Osteoblast (primary cell): ENCODE results near the gene NCAPD2. TPM values are rescaled to one million over a fixed set of nuclear protein-coding genes. Genes with fewer than 3 reads are reported as not detected.

Source experiments
- DNase-seq: peaks from one replicate; pipeline ENCODE4 v3.0.0; 2011; ENCODE audit warnings: low spot score, mixed read lengths; ENCODE audit not compliant: insufficient read length; ENCODE audit errors: missing footprints
- H2AFZ ChIP-seq: 2 replicates; pipeline ENCODE4 v1.6.0; 2011; ENCODE audit warnings: mild to moderate bottlenecking, low read length
- H3K27ac ChIP-seq: 2 replicates; pipeline ENCODE4 v1.5.1; 2011; ENCODE audit warnings: mild to moderate bottlenecking, low read depth, low read length, moderate library complexity
- H3K27me3 ChIP-seq: 2 replicates; pipeline ENCODE4 v1.6.0; 2012; ENCODE audit warnings: mild to moderate bottlenecking, control low read depth, inconsistent platforms, low read length, moderate library complexity; ENCODE audit not compliant: insufficient read depth
- H3K36me3 ChIP-seq: 2 replicates; pipeline ENCODE4 v1.5.1; 2011; ENCODE audit warnings: mild to moderate bottlenecking, low read length, control low read depth, moderate library complexity; ENCODE audit not compliant: insufficient read depth
- H3K4me1 ChIP-seq: 2 replicates; pipeline ENCODE4 v1.5.1; 2011; ENCODE audit warnings: mild to moderate bottlenecking, low read length, control low read depth, moderate library complexity; ENCODE audit not compliant: insufficient read depth
- H3K4me2 ChIP-seq: 2 replicates; pipeline ENCODE4 v1.6.0; 2011; ENCODE audit warnings: mild to moderate bottlenecking, low read length; ENCODE audit not compliant: insufficient read depth
- H3K4me3 ChIP-seq: fragments of 200-600 bp; sonication (generic); 3 replicates; pipeline ENCODE4 v1.5.1; 2012; ENCODE audit warnings: mild to moderate bottlenecking, low read length, inconsistent platforms; ENCODE audit not compliant: insufficient read depth
- H3K79me2 ChIP-seq: 2 replicates; pipeline ENCODE4 v1.6.0; 2012; ENCODE audit warnings: mild to moderate bottlenecking, low read length, control low read depth, inconsistent platforms; ENCODE audit not compliant: insufficient read depth
- H3K9me3 ChIP-seq: 2 replicates; pipeline ENCODE4 v1.5.1; 2011; ENCODE audit warnings: low read depth, low read length, control low read depth
- H4K20me1 ChIP-seq: 2 replicates; pipeline ENCODE4 v1.6.0; 2012; ENCODE audit warnings: mild to moderate bottlenecking, low read length, control low read depth; ENCODE audit not compliant: insufficient read depth
- total RNA-seq: library from RNA; depleted of rRNA; stranded (reverse); fragments of >200 nt; gene quantifications from 2 replicates; pipeline ENCODE4 v1.2.3, GENCODE V29; 2012
- TF ChIP-seq, protein P1 (sequence below): IDR thresholded peaks from 2 replicates; pipeline ENCODE4 v1.5.1; 2011; ENCODE audit warnings: mild to moderate bottlenecking, low read depth, low read length, moderate library complexity; ENCODE audit errors: extremely low read depth

NCAPD2 gene
- total RNA-seq, 1 donor: 21.0 TPM

DNA sequence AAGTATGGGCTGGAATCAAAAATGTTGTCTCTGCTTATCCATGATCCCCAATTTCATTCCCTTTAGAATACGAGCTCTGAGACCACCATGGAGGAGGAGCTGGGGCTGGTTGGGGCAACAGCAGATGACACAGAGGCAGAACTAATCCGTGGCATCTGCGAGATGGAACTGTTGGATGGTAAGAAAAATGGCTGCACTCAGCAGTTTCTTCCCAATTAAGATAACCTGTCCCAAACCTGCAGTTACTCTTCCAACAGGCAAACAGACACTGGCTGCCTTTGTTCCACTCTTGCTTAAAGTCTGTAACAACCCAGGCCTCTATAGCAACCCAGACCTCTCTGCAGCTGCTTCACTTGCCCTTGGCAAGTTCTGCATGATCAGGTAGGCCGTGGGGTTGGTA is 33.8 kb downstream of the NCAPD2 start:
- Histone ChIP-seq H3K4me1 (peaks cover 11% of the 10 kb centered on the region), H3K4me3 (no peak overlapping the region), H4K20me1 (no peaks in the 10 kb centered on the region), H3K27ac (no peak overlapping the region), H3K79me2 (no peaks in the 10 kb centered on the region), H2AFZ (no peak overlapping the region), H3K27me3 (no peaks in the 10 kb centered on the region), H3K4me2 (no peak overlapping the region), H3K9me3 (no peaks in the 10 kb centered on the region), H3K36me3 (peaks cover 89% of the 10 kb centered on the region)
- DNase-seq: no peak
- TF ChIP-seq, protein P1, sequence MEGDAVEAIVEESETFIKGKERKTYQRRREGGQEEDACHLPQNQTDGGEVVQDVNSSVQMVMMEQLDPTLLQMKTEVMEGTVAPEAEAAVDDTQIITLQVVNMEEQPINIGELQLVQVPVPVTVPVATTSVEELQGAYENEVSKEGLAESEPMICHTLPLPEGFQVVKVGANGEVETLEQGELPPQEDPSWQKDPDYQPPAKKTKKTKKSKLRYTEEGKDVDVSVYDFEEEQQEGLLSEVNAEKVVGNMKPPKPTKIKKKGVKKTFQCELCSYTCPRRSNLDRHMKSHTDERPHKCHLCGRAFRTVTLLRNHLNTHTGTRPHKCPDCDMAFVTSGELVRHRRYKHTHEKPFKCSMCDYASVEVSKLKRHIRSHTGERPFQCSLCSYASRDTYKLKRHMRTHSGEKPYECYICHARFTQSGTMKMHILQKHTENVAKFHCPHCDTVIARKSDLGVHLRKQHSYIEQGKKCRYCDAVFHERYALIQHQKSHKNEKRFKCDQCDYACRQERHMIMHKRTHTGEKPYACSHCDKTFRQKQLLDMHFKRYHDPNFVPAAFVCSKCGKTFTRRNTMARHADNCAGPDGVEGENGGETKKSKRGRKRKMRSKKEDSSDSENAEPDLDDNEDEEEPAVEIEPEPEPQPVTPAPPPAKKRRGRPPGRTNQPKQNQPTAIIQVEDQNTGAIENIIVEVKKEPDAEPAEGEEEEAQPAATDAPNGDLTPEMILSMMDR: no peak

DNA sequence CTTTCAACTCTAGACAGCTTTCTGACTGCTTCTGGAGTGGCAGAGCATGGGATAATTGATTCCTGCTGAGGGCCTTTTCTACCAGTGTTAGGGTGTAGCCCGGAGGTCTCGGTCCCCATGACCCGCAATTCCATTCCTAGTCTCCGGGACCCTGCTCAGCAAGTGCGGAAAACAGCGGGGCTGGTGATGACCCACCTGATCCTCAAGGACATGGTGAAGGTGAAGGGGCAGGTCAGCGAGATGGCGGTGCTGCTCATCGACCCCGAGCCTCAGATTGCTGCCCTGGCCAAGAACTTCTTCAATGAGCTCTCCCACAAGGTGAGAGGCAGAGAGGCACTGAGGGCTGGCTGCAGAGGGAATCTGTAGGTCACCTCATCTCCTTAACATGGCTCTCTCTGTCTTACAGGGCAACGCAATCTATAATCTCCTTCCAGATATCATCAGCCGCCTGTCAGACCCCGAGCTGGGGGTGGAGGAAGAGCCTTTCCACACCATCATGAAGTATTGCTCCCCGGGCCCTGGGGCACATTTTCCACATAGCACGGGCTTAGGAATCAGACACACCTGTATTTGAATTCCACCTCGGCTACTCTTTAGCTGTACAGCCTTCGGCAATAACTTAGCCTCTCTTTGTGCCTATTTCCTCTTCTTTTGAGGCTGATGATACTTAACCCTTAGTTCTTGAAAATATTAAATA is 34.8 kb downstream of the NCAPD2 start:
- Histone ChIP-seq H3K79me2 (no peaks in the 10 kb centered on the region), H3K4me1 (peaks cover 19% of the 10 kb centered on the region), H3K4me2 (no peak overlapping the region), H4K20me1 (no peaks in the 10 kb centered on the region), H3K27ac (no peak overlapping the region), H3K4me3 (no peak overlapping the region), H3K36me3 (peaks cover 80% of the 10 kb centered on the region), H2AFZ (no peak overlapping the region), H3K27me3 (no peaks in the 10 kb centered on the region), H3K9me3 (no peaks in the 10 kb centered on the region)
- DNase-seq: no peak
- TF ChIP-seq, protein P1: no peak

DNA sequence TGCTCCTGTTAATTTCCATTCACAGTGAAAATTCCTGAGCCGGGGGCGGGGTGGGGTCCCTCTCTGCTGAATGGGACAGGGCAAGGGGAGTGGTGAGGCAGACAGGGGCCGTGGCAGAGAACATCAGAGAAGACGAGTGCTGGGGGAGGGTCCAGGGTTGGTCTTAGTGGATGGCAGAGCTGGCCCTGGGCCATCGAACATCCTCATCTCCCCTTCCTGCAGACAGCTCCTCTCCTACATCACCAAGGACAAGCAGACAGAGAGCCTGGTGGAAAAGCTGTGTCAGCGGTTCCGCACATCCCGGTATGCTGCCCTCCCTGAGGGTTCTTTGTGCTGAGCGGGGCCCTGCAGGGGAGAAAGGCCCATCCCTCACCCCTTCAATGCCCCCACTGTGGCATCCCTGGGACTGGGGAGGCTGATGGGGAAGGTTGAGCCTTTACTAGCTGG is 35.4 kb downstream of the NCAPD2 start:
- Histone ChIP-seq H3K9me3 (no peaks in the 10 kb centered on the region), H2AFZ (no peak overlapping the region), H3K4me2 (no peak overlapping the region), H4K20me1 (no peaks in the 10 kb centered on the region), H3K4me3 (no peak overlapping the region), H3K79me2 (no peaks in the 10 kb centered on the region), H3K36me3 (peaks cover 75% of the 10 kb centered on the region), H3K27me3 (no peaks in the 10 kb centered on the region), H3K4me1 (peaks cover 19% of the 10 kb centered on the region), H3K27ac (no peak overlapping the region)
- TF ChIP-seq, protein P1: no peak
- DNase-seq: no peak

DNA sequence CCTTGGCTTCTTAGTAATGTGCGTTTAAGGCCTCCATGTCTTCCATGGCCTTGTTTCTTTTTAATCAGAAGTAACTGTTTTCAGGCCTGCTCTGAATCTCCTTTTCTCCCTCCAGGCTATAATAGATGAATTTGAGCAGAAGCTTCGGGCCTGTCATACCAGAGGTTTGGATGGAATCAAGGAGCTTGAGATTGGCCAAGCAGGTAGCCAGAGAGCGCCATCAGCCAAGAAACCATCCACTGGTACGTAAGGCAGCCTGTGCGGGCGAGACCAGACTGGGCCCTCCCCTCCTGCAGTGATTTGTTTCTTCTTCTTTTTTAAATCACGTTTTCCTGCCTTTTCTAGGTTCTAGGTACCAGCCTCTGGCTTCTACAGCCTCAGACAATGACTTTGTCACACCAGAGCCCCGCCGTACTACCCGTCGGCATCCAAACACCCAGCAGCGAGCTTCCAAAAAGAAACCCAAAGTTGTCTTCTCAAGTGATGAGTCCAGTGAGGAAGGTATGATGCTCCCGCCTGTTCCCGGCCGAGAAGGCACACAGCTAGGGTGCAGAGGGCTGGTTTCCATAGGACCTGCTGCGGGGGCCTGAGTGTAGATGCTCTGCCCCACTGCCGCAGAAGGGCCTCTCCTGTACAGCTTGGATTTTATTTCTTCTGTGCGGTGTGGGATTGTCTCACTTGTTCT is 36.8 kb downstream of the NCAPD2 start:
- Histone ChIP-seq H3K27ac (peak overlapping the region; percentile 95), H4K20me1 (peaks cover 12% of the 10 kb centered on the region), H3K4me1 (peaks cover 19% of the 10 kb centered on the region), H3K27me3 (no peaks in the 10 kb centered on the region), H3K79me2 (peaks cover 14% of the 10 kb centered on the region), H3K4me3 (no peak overlapping the region), H3K9me3 (no peaks in the 10 kb centered on the region), H2AFZ (no peak overlapping the region), H3K4me2 (no peak overlapping the region), H3K36me3 (peaks cover 68% of the 10 kb centered on the region)
- TF ChIP-seq, protein P1: no peak
- DNase-seq: no peak
